BE2C (cell line): ENCODE results near the gene MARCHF6.
"Not testable (repeated sequence)": the region's sequence is repeated elsewhere in the genome, so short reads cannot be mapped to it uniquely, and the experiment has no call there.

ENCODE experiments used
- DNase-seq: peaks from one replicate; pipeline ENCODE4 v3.0.0-alpha.2; 2020
- H3K27me3 ChIP-seq: fragments of 250-450 bp; sonication (Bioruptor Pico); 2 replicates; pipeline ENCODE4 v1.5.1; 2020; ENCODE audit warnings: mild to moderate bottlenecking
- H3K36me3 ChIP-seq: fragments of 250-450 bp; sonication (Bioruptor Pico); 2 replicates; pipeline ENCODE4 v1.5.1; 2020; ENCODE audit warnings: mild to moderate bottlenecking
- H3K4me1 ChIP-seq: fragments of 250-450 bp; sonication (Bioruptor Pico); 2 replicates; pipeline ENCODE4 v1.5.1; 2020
- H3K4me3 ChIP-seq: 2 replicates; pipeline ENCODE4 v1.5.1; 2011; ENCODE audit warnings: low read depth, low read length
- H3K9me3 ChIP-seq: fragments of 250-450 bp; sonication (Bioruptor Pico); 2 replicates; pipeline ENCODE4 v1.5.1; 2020
- CTCF ChIP-seq: IDR thresholded peaks from 2 replicates; pipeline ENCODE4 v1.5.1; 2012; ENCODE audit warnings: mild to moderate bottlenecking, low read depth, low read length

The MARCHF6 gene

DNA sequence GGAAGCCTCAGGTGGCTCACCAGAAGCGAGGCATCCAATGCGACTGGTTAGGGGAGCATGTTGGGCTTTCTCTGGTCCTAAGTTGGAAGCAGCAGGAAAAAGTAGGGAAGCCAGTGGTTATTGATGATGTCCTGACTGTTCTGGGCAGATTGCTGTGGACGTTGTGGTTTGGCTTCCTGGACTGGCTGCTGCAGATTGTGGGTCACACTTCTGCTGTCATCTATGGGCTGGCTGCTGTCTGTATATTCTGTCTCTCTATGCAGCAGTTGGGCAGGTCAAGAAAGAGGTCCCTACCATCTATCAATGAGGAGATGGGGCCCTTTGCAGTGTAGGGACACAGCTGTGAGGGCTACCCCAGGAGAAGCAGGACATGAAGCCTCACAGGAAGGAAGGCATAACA is 13.5 kb upstream of the MARCHF6 start:
- Histone ChIP-seq H3K4me1 (peaks cover 8% of the 10 kb centered on the region; the same call in 1 of the 2 replicates), H3K4me3 (no peak overlapping the region), H3K27me3 (no peaks in the 10 kb centered on the region), H3K9me3 (no peaks in the 10 kb centered on the region), H3K36me3 (no peaks in the 10 kb centered on the region)
- DNase-seq = no peak
- no peak for TF ChIP-seq CTCF

DNA sequence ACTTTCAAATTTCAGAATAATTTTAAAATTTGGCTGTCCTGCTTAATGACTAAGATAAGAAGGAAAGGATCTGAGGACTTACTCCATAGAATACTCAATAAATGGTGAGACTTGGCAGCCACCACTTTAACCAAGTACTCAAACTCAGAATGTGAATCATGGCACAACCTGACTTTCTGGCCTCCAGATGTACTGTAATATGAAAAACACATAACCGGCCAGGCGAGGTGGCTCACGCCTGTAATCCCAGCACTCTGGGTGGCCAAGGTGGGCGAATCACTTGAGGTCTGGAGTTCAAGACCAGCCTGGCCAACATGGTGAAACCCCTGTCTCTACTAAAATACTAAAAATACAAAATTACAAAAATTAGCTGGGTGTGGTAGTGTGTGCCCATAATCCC is 10.0 kb upstream of the MARCHF6 start:
- no peak for DNase-seq
- no peak for TF ChIP-seq CTCF
- Histone ChIP-seq H3K4me1 (peaks cover 8% of the 10 kb centered on the region; the same call in 1 of the 2 replicates), H3K27me3 (no peaks in the 10 kb centered on the region), H3K9me3 (no peaks in the 10 kb centered on the region), H3K4me3 (no peak overlapping the region), H3K36me3 (no peaks in the 10 kb centered on the region)

DNA sequence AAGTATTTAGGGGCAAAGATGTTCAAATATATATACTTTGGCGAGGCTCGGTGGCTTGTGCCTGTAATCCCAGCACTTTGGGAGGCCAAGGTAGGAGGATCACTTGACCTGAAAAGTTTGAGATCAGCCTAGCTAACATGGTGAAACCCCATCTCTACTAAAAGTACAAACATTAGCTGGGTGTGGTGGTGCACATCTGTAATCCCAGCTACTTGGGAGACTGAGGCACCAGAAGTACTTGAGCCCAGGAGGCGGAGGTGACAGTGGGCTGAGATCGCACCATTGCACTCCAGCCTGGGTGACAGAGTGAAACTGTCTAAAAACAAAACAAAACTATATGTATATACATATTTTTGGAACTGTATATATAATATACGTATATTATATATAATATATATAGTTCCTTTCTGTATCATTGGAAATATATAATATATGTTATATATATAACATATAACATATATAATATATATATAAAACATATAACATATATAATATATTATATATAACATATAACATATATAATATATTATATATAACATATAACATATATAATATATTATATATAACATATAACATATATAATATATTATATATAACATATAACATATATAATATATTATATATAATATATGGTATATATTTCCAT is 8.9 kb upstream of the MARCHF6 start:
- H3K4me1 ChIP-seq, H3K27me3 ChIP-seq, H3K4me3 ChIP-seq, DNase-seq, H3K36me3 ChIP-seq, H3K9me3 ChIP-seq: not testable (repeated sequence)

DNA sequence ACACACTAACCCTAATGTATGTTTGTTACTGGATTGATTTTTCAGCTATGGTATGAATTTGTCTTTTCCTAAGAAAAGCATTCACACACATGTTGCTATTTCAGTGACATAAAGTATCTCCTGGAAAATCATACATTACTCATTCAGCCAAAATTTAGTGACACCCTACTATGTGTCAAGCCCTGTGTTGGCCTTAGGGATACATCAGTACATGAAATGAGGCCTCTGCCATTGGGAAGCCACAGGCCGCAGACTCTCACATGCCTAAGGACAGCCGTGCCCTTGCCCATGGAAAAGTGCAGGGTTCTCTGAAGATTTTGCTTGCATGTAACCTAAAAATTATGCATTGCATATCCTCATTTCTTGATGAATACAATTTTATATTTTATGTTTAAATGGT is 5.2 kb upstream of the MARCHF6 start:
- no peak for DNase-seq
- Histone ChIP-seq H3K4me1 (no peaks in the 10 kb centered on the region), H3K27me3 (no peaks in the 10 kb centered on the region), H3K36me3 (no peaks in the 10 kb centered on the region), H3K4me3 (no peak overlapping the region), H3K9me3 (no peaks in the 10 kb centered on the region)
- no peak for TF ChIP-seq CTCF

DNA sequence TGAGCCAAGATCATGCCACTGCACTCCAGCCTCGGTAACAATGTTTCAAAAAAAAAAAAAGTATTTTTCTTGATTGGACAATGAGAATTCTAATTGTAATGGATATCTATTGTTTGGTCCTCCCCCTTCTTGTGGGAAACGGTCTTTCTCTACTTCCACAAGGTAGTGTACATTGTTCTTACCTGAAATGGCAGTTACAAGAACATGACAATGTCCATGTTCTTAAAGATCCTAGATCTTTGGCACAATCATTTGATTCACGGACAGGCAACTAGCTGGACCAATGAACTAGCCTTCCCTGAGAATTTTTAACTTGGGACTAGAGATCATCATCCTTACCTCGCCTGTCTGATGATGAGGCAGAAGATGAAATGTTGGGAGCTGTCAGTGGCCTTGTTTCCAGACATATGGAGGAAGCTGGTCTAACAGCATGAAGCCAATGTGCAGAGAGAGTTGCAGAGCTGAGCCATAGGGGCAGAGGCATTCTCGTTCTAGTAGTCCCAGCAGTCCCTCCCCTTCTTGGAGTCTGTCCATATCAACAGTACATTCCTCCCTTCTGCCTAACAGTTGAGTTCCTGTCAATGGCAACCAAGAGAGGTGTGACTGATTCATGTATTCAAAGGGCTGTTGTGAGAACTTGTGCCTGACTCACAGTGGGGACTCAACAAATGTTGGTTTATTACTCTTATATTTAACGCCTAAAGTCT is 2.1 kb upstream of the MARCHF6 start:
- no peak for TF ChIP-seq CTCF
- no peaks in the 10 kb centered on the region for H3K9me3 ChIP-seq
- H3K36me3 ChIP-seq = peaks cover 2% of the 10 kb centered on the region; the same call in 1 of the 2 replicates
- no peaks in the 10 kb centered on the region for H3K27me3 ChIP-seq
- H3K4me1 ChIP-seq = no peaks in the 10 kb centered on the region
- H3K4me3 ChIP-seq = no peak overlapping the region
- no peak for DNase-seq

- no peak for TF ChIP-seq CTCF
- H3K27me3 ChIP-seq = no peaks in the 10 kb centered on the region
- peaks cover 2% of the 10 kb centered on the region; the same call in 1 of the 2 replicates for H3K36me3 ChIP-seq
- no peaks in the 10 kb centered on the region for H3K4me1 ChIP-seq
- no peak overlapping the region for H3K4me3 ChIP-seq
- DNase-seq = no peak
- no peaks in the 10 kb centered on the region for H3K9me3 ChIP-seq
Observed at GRCh38 chr5:10351919-10352318, 1.6 kb upstream of the MARCHF6 start.
